ENCODE measurements around the gene RBMS3.
"Not testable (repeated sequence)": the region's sequence is repeated elsewhere in the genome, so short reads cannot be mapped to it uniquely, and the experiment has no call there.

The RBMS3 gene

GRCh38 chr3:29280404-29281093 is at the start of gene RBMS3:
RBMS3 (plus strand) TSS chr3:29281071.
- peak within 1 kb of the TSS; percentile 29 for H3K4me3 ChIP-seq (ENCODE audit: low read length)
- H3K4me1 ChIP-seq (ENCODE audit: control insufficient read depth, insufficient read depth, low read length): peaks cover 6% of the 10 kb centered on the region
- peak within 1 kb of the TSS; percentile 71 for H3K9ac ChIP-seq (ENCODE audit: low read length)
- H3K36me3 ChIP-seq (ENCODE audit: control insufficient read depth, insufficient read depth, low read length): no peaks in the 10 kb centered on the region
- H3K9me3 ChIP-seq (ENCODE audit: control insufficient read depth, low read length): no peaks in the 10 kb centered on the region
- no peaks in the 10 kb centered on the region for H3K27me3 ChIP-seq (ENCODE audit: control insufficient read depth, insufficient read depth, low read length)

- not testable (repeated sequence) for H3K9me3 ChIP-seq (ENCODE audit: control insufficient read depth, low read length); H3K4me3 ChIP-seq (ENCODE audit: low read length); H3K9ac ChIP-seq (ENCODE audit: low read length); H3K27me3 ChIP-seq (ENCODE audit: control insufficient read depth, insufficient read depth, low read length); H3K4me1 ChIP-seq (ENCODE audit: control insufficient read depth, insufficient read depth, low read length); H3K36me3 ChIP-seq (ENCODE audit: control insufficient read depth, insufficient read depth, low read length)
These were observed 47.7 kb upstream of the RBMS3 start for GRCh38 chr3:29233126-29233525.

GRCh38 chr3:29236146-29236840 is 44.6 kb upstream of the RBMS3 start:
- H3K9ac ChIP-seq (ENCODE audit: low read length): no peak overlapping the region
- H3K27me3 ChIP-seq (ENCODE audit: control insufficient read depth, insufficient read depth, low read length): no peaks in the 10 kb centered on the region
- no peaks in the 10 kb centered on the region for H3K4me1 ChIP-seq (ENCODE audit: control insufficient read depth, insufficient read depth, low read length)
- H3K4me3 ChIP-seq (ENCODE audit: low read length): no peak overlapping the region
- H3K36me3 ChIP-seq (ENCODE audit: control insufficient read depth, insufficient read depth, low read length): no peaks in the 10 kb centered on the region
- no peaks in the 10 kb centered on the region for H3K9me3 ChIP-seq (ENCODE audit: control insufficient read depth, low read length)

GRCh38 chr3:29239376-29239775 is 41.5 kb upstream of the RBMS3 start:
- Histone ChIP-seq H3K4me1 (ENCODE audit: control insufficient read depth, insufficient read depth, low read length) (no peaks in the 10 kb centered on the region), H3K36me3 (ENCODE audit: control insufficient read depth, insufficient read depth, low read length) (no peaks in the 10 kb centered on the region), H3K4me3 (ENCODE audit: low read length) (no peak overlapping the region), H3K27me3 (ENCODE audit: control insufficient read depth, insufficient read depth, low read length) (no peaks in the 10 kb centered on the region), H3K9me3 (ENCODE audit: control insufficient read depth, low read length) (no peaks in the 10 kb centered on the region), H3K9ac (ENCODE audit: low read length) (no peak overlapping the region)

GRCh38 chr3:29240248-29240647 is 40.6 kb upstream of the RBMS3 start:
- no peaks in the 10 kb centered on the region for H3K9me3 ChIP-seq (ENCODE audit: control insufficient read depth, low read length)
- no peaks in the 10 kb centered on the region for H3K27me3 ChIP-seq (ENCODE audit: control insufficient read depth, insufficient read depth, low read length)
- no peak overlapping the region for H3K9ac ChIP-seq (ENCODE audit: low read length)
- H3K4me1 ChIP-seq (ENCODE audit: control insufficient read depth, insufficient read depth, low read length): no peaks in the 10 kb centered on the region
- H3K36me3 ChIP-seq (ENCODE audit: control insufficient read depth, insufficient read depth, low read length): no peaks in the 10 kb centered on the region
- no peak overlapping the region for H3K4me3 ChIP-seq (ENCODE audit: low read length)

GRCh38 chr3:29240887-29241286 is 40.0 kb upstream of the RBMS3 start:
- Histone ChIP-seq H3K9me3 (ENCODE audit: control insufficient read depth, low read length) (no peaks in the 10 kb centered on the region), H3K9ac (ENCODE audit: low read length) (no peak overlapping the region), H3K4me1 (ENCODE audit: control insufficient read depth, insufficient read depth, low read length) (no peaks in the 10 kb centered on the region), H3K27me3 (ENCODE audit: control insufficient read depth, insufficient read depth, low read length) (no peaks in the 10 kb centered on the region), H3K4me3 (ENCODE audit: low read length) (no peak overlapping the region), H3K36me3 (ENCODE audit: control insufficient read depth, insufficient read depth, low read length) (no peaks in the 10 kb centered on the region)

- Histone ChIP-seq H3K4me3 (ENCODE audit: low read length) (no peak overlapping the region), H3K36me3 (ENCODE audit: control insufficient read depth, insufficient read depth, low read length) (no peaks in the 10 kb centered on the region), H3K9me3 (ENCODE audit: control insufficient read depth, low read length) (no peaks in the 10 kb centered on the region), H3K27me3 (ENCODE audit: control insufficient read depth, insufficient read depth, low read length) (no peaks in the 10 kb centered on the region), H3K9ac (ENCODE audit: low read length) (no peak overlapping the region), H3K4me1 (ENCODE audit: control insufficient read depth, insufficient read depth, low read length) (no peaks in the 10 kb centered on the region)
These were observed 39.0 kb upstream of the RBMS3 start for GRCh38 chr3:29241855-29242254.

GRCh38 chr3:29242296-29242695 is 38.6 kb upstream of the RBMS3 start:
- Histone ChIP-seq H3K27me3 (ENCODE audit: control insufficient read depth, insufficient read depth, low read length) (no peaks in the 10 kb centered on the region), H3K9ac (ENCODE audit: low read length) (no peak overlapping the region), H3K36me3 (ENCODE audit: control insufficient read depth, insufficient read depth, low read length) (no peaks in the 10 kb centered on the region), H3K9me3 (ENCODE audit: control insufficient read depth, low read length) (no peaks in the 10 kb centered on the region), H3K4me3 (ENCODE audit: low read length) (no peak overlapping the region), H3K4me1 (ENCODE audit: control insufficient read depth, insufficient read depth, low read length) (no peaks in the 10 kb centered on the region)

- H3K9ac ChIP-seq (ENCODE audit: low read length): no peak overlapping the region
- no peaks in the 10 kb centered on the region for H3K9me3 ChIP-seq (ENCODE audit: control insufficient read depth, low read length)
- no peaks in the 10 kb centered on the region for H3K36me3 ChIP-seq (ENCODE audit: control insufficient read depth, insufficient read depth, low read length)
- no peaks in the 10 kb centered on the region for H3K4me1 ChIP-seq (ENCODE audit: control insufficient read depth, insufficient read depth, low read length)
- H3K27me3 ChIP-seq (ENCODE audit: control insufficient read depth, insufficient read depth, low read length): no peaks in the 10 kb centered on the region
- no peak overlapping the region for H3K4me3 ChIP-seq (ENCODE audit: low read length)
These were observed 35.4 kb upstream of the RBMS3 start for GRCh38 chr3:29245441-29245840.

GRCh38 chr3:29247088-29247745 is 33.7 kb upstream of the RBMS3 start:
- Histone ChIP-seq H3K36me3 (ENCODE audit: control insufficient read depth, insufficient read depth, low read length) (no peaks in the 10 kb centered on the region), H3K9ac (ENCODE audit: low read length) (no peak overlapping the region), H3K4me1 (ENCODE audit: control insufficient read depth, insufficient read depth, low read length) (no peaks in the 10 kb centered on the region), H3K4me3 (ENCODE audit: low read length) (no peak overlapping the region), H3K9me3 (ENCODE audit: control insufficient read depth, low read length) (no peaks in the 10 kb centered on the region), H3K27me3 (ENCODE audit: control insufficient read depth, insufficient read depth, low read length) (no peaks in the 10 kb centered on the region)

GRCh38 chr3:29249829-29250345 is 31.0 kb upstream of the RBMS3 start:
- no peaks in the 10 kb centered on the region for H3K36me3 ChIP-seq (ENCODE audit: control insufficient read depth, insufficient read depth, low read length)
- no peaks in the 10 kb centered on the region for H3K4me1 ChIP-seq (ENCODE audit: control insufficient read depth, insufficient read depth, low read length)
- no peaks in the 10 kb centered on the region for H3K9me3 ChIP-seq (ENCODE audit: control insufficient read depth, low read length)
- H3K27me3 ChIP-seq (ENCODE audit: control insufficient read depth, insufficient read depth, low read length): no peaks in the 10 kb centered on the region
- no peak overlapping the region for H3K9ac ChIP-seq (ENCODE audit: low read length)
- H3K4me3 ChIP-seq (ENCODE audit: low read length): no peak overlapping the region

All from mucosa of stomach (tissue), 1 donor.